HEK293 (cell line): Measurements from ENCODE around the gene SETD1A.

ENCODE experiments used
- HOXD13 ChIP-seq: sonication (generic); formaldehyde crosslinking; IDR thresholded peaks from 2 replicates; pipeline ENCODE4 v1.8.0; 2022; ENCODE audit warnings: missing genetic modification reagents, borderline replicate concordance
- IKZF3 ChIP-seq: fragments of 450-650 bp; IDR thresholded peaks from 2 replicates; pipeline ENCODE4 v1.5.0; 2018; ENCODE audit warnings: missing biosample characterization, mild to moderate bottlenecking, missing genetic modification characterization, moderate library complexity
- KLF10 ChIP-seq: fragments of 450-650 bp; IDR thresholded peaks from 2 replicates; pipeline ENCODE4 v1.5.1; 2018; ENCODE audit warnings: missing biosample characterization, mild to moderate bottlenecking, missing genetic modification characterization
- KLF16 ChIP-seq: fragments of 450-650 bp; formaldehyde crosslinking; IDR thresholded peaks from 2 replicates; pipeline ENCODE4 v1.5.1; 2017; ENCODE audit warnings: missing biosample characterization, missing genetic modification characterization
- MEIS1 ChIP-seq: sonication (generic); formaldehyde crosslinking; IDR thresholded peaks from 2 replicates; pipeline ENCODE4 v1.8.1; 2022; ENCODE audit warnings: missing genetic modification reagents, mild to moderate bottlenecking, borderline replicate concordance
- SETDB1 ChIP-seq: IDR thresholded peaks from one replicate; pipeline ENCODE4 v1.6.1; 2017; ENCODE audit warnings: mild to moderate bottlenecking, low read length, moderate library complexity, mixed read lengths; ENCODE audit not compliant: insufficient read length
- YY1 ChIP-seq: fragments of 450-650 bp; formaldehyde crosslinking; IDR thresholded peaks from 2 replicates; pipeline ENCODE4 v1.5.1; 2018; ENCODE audit warnings: missing biosample characterization, missing genetic modification characterization
- YY2 ChIP-seq: fragments of 450-650 bp; formaldehyde crosslinking; IDR thresholded peaks from 2 replicates; pipeline ENCODE4 v1.5.1; 2016; ENCODE audit warnings: missing biosample characterization, missing genetic modification characterization
- ZFP3 ChIP-seq: fragments of 450-650 bp; formaldehyde crosslinking; IDR thresholded peaks from 2 replicates; pipeline ENCODE4 v1.5.1; 2016; ENCODE audit warnings: low read depth, missing biosample characterization, missing genetic modification characterization
- ZIC2 ChIP-seq: fragments of 450-650 bp; formaldehyde crosslinking; IDR thresholded peaks from 2 replicates; pipeline ENCODE4 v1.5.1; 2016; ENCODE audit warnings: missing biosample characterization, missing genetic modification characterization
- ZNF112 ChIP-seq: fragments of 450-650 bp; formaldehyde crosslinking; IDR thresholded peaks from 2 replicates; pipeline ENCODE4 v1.5.0; 2017; ENCODE audit warnings: missing biosample characterization, missing genetic modification characterization
- ZNF132 ChIP-seq: fragments of 450-650 bp; formaldehyde crosslinking; IDR thresholded peaks from 2 replicates; pipeline ENCODE4 v1.5.1; 2017; ENCODE audit warnings: missing biosample characterization, missing genetic modification characterization, borderline replicate concordance
- ZNF138 ChIP-seq: fragments of 450-650 bp; formaldehyde crosslinking; IDR thresholded peaks from 2 replicates; pipeline ENCODE4 v1.5.1; 2016; ENCODE audit warnings: missing biosample characterization, missing genetic modification characterization, borderline replicate concordance
- ZNF2 ChIP-seq: fragments of 450-650 bp; formaldehyde crosslinking; IDR thresholded peaks from 2 replicates; pipeline ENCODE4 v1.5.1; 2016; ENCODE audit warnings: missing biosample characterization, missing genetic modification characterization
- ZNF23 ChIP-seq: fragments of 450-650 bp; formaldehyde crosslinking; IDR thresholded peaks from 2 replicates; pipeline ENCODE4 v1.5.1; 2016; ENCODE audit warnings: missing biosample characterization, missing genetic modification characterization, borderline replicate concordance
- ZNF335 ChIP-seq: fragments of 450-650 bp; formaldehyde crosslinking; conservative IDR thresholded peaks from 2 replicates; pipeline ENCODE4 v1.5.1; 2016; ENCODE audit warnings: missing biosample characterization, missing genetic modification characterization
- ZNF426 ChIP-seq: fragments of 450-650 bp; formaldehyde crosslinking; IDR thresholded peaks from 2 replicates; pipeline ENCODE4 v1.5.1; 2017; ENCODE audit warnings: missing biosample characterization, missing genetic modification characterization, mild to moderate bottlenecking, inconsistent platforms, moderate library complexity
- ZNF521 ChIP-seq: fragments of 450-650 bp; formaldehyde crosslinking; IDR thresholded peaks from 2 replicates; pipeline ENCODE4 v1.5.1; 2017; ENCODE audit warnings: missing biosample characterization, mild to moderate bottlenecking, missing genetic modification characterization
- ZNF548 ChIP-seq: fragments of 450-650 bp; formaldehyde crosslinking; IDR thresholded peaks from 2 replicates; pipeline ENCODE4 v1.5.1; 2016; ENCODE audit warnings: missing biosample characterization, missing genetic modification characterization
- ZNF664 ChIP-seq: fragments of 450-650 bp; formaldehyde crosslinking; IDR thresholded peaks from 2 replicates; pipeline ENCODE4 v1.5.1; 2016; ENCODE audit warnings: missing biosample characterization, missing genetic modification characterization
- ZNF677 ChIP-seq: fragments of 450-650 bp; IDR thresholded peaks from 2 replicates; pipeline ENCODE4 v1.5.0; 2018; ENCODE audit warnings: missing biosample characterization, mild to moderate bottlenecking, missing genetic modification characterization, moderate library complexity
- ZNF785 ChIP-seq: fragments of 450-650 bp; formaldehyde crosslinking; IDR thresholded peaks from 2 replicates; pipeline ENCODE4 v1.5.1; 2016; ENCODE audit warnings: missing biosample characterization, missing genetic modification characterization
- TF ChIP-seq, protein P1 (sequence below): fragments of 450-650 bp; formaldehyde crosslinking; IDR thresholded peaks from 2 replicates; pipeline ENCODE4 v1.5.1; 2017; ENCODE audit warnings: missing biosample characterization, missing genetic modification characterization
- TF ChIP-seq, protein P2 (sequence below): fragments of 450-650 bp; formaldehyde crosslinking; IDR thresholded peaks from 2 replicates; pipeline ENCODE4 v1.5.0; 2017; ENCODE audit warnings: missing biosample characterization, missing genetic modification characterization, borderline replicate concordance
- TF ChIP-seq, protein P3 (sequence below): fragments of 450-650 bp; formaldehyde crosslinking; IDR thresholded peaks from 2 replicates; pipeline ENCODE4 v1.5.1; 2016; ENCODE audit warnings: missing biosample characterization, missing genetic modification characterization
- TF ChIP-seq, protein P4 (sequence below): fragments of 450-650 bp; formaldehyde crosslinking; IDR thresholded peaks from 2 replicates; pipeline ENCODE4 v1.5.1; 2016; ENCODE audit warnings: missing biosample characterization, missing genetic modification characterization
- TF ChIP-seq, protein P5 (sequence below): fragments of 450-650 bp; formaldehyde crosslinking; IDR thresholded peaks from 2 replicates; pipeline ENCODE4 v1.5.1; 2017; ENCODE audit warnings: missing biosample characterization, mild to moderate bottlenecking, missing genetic modification characterization, moderate library complexity
- TF ChIP-seq, protein P6 (sequence below): fragments of 450-650 bp; formaldehyde crosslinking; IDR thresholded peaks from 2 replicates; pipeline ENCODE4 v1.5.1; 2016; ENCODE audit warnings: missing biosample characterization, missing genetic modification characterization
- TF ChIP-seq, protein P7 (sequence below): fragments of 450-650 bp; formaldehyde crosslinking; IDR thresholded peaks from 2 replicates; pipeline ENCODE4 v1.5.1; 2017; ENCODE audit warnings: missing biosample characterization, missing genetic modification characterization

The SETD1A gene

DNA sequence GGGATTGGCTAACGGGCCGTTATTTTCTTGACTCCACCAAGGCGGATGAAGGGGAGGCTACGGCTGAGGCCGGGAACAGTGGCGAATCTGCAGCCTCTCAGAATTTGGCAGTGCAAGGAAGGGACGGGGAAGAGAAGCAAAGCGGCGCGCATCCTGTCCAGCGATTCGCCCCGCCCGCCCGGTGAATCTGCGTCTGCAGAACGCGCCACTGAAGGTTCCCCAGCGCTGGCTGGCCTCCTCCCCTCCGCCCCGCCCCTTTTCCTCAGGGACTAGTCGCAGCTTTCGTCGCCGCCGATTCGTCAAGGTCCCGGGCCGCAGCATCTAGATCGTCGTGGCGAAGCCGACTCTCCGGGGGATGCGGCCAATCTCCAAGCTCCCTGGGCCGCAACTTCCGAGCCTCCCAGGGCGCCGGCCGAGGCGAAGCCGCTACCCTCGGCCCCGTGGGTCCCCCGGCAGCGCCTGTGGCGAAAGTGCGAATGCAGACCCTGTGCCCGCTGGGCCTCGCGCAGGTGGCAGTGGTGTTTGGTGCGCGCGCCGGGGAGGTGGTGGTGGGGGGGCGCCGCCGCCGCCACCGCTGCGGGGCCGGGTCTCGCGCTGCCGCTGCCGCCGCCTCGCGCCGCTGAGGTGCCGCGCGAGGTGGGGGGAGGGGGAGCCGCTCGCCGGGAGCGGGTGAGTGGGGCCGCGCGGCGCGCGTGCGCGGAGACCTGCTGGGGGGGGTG lies at the start of gene SETD1A (continued):
- TF ChIP-seq, protein P1, sequence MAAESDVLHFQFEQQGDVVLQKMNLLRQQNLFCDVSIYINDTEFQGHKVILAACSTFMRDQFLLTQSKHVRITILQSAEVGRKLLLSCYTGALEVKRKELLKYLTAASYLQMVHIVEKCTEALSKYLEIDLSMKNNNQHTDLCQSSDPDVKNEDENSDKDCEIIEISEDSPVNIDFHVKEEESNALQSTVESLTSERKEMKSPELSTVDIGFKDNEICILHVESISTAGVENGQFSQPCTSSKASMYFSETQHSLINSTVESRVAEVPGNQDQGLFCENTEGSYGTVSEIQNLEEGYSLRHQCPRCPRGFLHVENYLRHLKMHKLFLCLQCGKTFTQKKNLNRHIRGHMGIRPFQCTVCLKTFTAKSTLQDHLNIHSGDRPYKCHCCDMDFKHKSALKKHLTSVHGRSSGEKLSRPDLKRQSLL (tag by site-specific recombination): no peak
- TF ChIP-seq MEIS1 (CRISPR knock-in tag): no peak
- TF ChIP-seq ZNF112 (tag by site-specific recombination): no peak
- TF ChIP-seq ZNF426 (tag by site-specific recombination): no peak
- TF ChIP-seq KLF10 (tag by site-specific recombination): peak; percentile 90
- TF ChIP-seq ZNF2: peak; percentile 99
- TF ChIP-seq, protein P2, sequence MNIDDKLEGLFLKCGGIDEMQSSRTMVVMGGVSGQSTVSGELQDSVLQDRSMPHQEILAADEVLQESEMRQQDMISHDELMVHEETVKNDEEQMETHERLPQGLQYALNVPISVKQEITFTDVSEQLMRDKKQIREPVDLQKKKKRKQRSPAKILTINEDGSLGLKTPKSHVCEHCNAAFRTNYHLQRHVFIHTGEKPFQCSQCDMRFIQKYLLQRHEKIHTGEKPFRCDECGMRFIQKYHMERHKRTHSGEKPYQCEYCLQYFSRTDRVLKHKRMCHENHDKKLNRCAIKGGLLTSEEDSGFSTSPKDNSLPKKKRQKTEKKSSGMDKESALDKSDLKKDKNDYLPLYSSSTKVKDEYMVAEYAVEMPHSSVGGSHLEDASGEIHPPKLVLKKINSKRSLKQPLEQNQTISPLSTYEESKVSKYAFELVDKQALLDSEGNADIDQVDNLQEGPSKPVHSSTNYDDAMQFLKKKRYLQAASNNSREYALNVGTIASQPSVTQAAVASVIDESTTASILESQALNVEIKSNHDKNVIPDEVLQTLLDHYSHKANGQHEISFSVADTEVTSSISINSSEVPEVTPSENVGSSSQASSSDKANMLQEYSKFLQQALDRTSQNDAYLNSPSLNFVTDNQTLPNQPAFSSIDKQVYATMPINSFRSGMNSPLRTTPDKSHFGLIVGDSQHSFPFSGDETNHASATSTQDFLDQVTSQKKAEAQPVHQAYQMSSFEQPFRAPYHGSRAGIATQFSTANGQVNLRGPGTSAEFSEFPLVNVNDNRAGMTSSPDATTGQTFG (tag by site-specific recombination): peak; percentile 93
- peak; percentile 76 for TF ChIP-seq YY1 (tag by site-specific recombination)
- peak; percentile 74 for TF ChIP-seq ZNF335 (tag by site-specific recombination)
- TF ChIP-seq, protein P3, sequence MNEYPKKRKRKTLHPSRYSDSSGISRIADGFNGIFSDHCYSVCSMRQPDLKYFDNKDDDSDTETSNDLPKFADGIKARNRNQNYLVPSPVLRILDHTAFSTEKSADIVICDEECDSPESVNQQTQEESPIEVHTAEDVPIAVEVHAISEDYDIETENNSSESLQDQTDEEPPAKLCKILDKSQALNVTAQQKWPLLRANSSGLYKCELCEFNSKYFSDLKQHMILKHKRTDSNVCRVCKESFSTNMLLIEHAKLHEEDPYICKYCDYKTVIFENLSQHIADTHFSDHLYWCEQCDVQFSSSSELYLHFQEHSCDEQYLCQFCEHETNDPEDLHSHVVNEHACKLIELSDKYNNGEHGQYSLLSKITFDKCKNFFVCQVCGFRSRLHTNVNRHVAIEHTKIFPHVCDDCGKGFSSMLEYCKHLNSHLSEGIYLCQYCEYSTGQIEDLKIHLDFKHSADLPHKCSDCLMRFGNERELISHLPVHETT (tag by site-specific recombination): peak; percentile 99
- peak; percentile 96 for TF ChIP-seq ZIC2 (tag by site-specific recombination)
- TF ChIP-seq YY2: peak; percentile 93
- TF ChIP-seq HOXD13: no peak
- TF ChIP-seq, protein P4, sequence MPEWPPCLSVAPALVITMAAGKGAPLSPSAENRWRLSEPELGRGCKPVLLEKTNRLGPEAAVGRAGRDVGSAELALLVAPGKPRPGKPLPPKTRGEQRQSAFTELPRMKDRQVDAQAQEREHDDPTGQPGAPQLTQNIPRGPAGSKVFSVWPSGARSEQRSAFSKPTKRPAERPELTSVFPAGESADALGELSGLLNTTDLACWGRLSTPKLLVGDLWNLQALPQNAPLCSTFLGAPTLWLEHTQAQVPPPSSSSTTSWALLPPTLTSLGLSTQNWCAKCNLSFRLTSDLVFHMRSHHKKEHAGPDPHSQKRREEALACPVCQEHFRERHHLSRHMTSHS: 0 out of 2 replicates have a peak, but pooled peaks have one; percentile 13
- TF ChIP-seq, protein P5, sequence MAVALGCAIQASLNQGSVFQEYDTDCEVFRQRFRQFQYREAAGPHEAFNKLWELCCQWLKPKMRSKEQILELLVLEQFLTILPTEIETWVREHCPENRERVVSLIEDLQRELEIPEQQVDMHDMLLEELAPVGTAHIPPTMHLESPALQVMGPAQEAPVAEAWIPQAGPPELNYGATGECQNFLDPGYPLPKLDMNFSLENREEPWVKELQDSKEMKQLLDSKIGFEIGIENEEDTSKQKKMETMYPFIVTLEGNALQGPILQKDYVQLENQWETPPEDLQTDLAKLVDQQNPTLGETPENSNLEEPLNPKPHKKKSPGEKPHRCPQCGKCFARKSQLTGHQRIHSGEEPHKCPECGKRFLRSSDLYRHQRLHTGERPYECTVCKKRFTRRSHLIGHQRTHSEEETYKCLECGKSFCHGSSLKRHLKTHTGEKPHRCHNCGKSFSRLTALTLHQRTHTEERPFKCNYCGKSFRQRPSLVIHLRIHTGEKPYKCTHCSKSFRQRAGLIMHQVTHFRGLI: no peak; the same call in 1 of the 2 replicates
- TF ChIP-seq ZNF548 (tag by site-specific recombination): no peak; the same call in 1 of the 2 replicates
- TF ChIP-seq, protein P6, sequence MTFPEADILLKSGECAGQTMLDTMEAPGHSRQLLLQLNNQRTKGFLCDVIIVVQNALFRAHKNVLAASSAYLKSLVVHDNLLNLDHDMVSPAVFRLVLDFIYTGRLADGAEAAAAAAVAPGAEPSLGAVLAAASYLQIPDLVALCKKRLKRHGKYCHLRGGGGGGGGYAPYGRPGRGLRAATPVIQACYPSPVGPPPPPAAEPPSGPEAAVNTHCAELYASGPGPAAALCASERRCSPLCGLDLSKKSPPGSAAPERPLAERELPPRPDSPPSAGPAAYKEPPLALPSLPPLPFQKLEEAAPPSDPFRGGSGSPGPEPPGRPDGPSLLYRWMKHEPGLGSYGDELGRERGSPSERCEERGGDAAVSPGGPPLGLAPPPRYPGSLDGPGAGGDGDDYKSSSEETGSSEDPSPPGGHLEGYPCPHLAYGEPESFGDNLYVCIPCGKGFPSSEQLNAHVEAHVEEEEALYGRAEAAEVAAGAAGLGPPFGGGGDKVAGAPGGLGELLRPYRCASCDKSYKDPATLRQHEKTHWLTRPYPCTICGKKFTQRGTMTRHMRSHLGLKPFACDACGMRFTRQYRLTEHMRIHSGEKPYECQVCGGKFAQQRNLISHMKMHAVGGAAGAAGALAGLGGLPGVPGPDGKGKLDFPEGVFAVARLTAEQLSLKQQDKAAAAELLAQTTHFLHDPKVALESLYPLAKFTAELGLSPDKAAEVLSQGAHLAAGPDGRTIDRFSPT (tag by site-specific recombination): peak; percentile 98
- TF ChIP-seq IKZF3 (tag by site-specific recombination): 0 out of 2 replicates have a peak, but pooled peaks have one; percentile 3
- no peak for TF ChIP-seq ZNF521
- no peak for TF ChIP-seq ZNF23 (tag by site-specific recombination)
- TF ChIP-seq, protein P7, sequence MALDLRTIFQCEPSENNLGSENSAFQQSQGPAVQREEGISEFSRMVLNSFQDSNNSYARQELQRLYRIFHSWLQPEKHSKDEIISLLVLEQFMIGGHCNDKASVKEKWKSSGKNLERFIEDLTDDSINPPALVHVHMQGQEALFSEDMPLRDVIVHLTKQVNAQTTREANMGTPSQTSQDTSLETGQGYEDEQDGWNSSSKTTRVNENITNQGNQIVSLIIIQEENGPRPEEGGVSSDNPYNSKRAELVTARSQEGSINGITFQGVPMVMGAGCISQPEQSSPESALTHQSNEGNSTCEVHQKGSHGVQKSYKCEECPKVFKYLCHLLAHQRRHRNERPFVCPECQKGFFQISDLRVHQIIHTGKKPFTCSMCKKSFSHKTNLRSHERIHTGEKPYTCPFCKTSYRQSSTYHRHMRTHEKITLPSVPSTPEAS (tag by site-specific recombination): peak; percentile 60; the same call in 1 of the 2 replicates
- TF ChIP-seq ZNF664 (tag by site-specific recombination): no peak
- no peak for TF ChIP-seq ZNF132 (tag by site-specific recombination)
- TF ChIP-seq ZNF677 (tag by site-specific recombination): 0 out of 2 replicates have a peak, but pooled peaks have one; percentile 52
- TF ChIP-seq ZNF785 (tag by site-specific recombination): peak; percentile 90; the same call in 1 of the 2 replicates
- peak; percentile 100 for TF ChIP-seq KLF16 (tag by site-specific recombination)
- 0 out of 2 replicates have a peak, but pooled peaks have one; percentile 34 for TF ChIP-seq ZNF138
- TF ChIP-seq ZFP3 (tag by site-specific recombination): no peak
- TF ChIP-seq SETDB1: no peak
